Neural cell (in vitro differentiated cells): ENCODE results near the gene NOD1.

Experiments used
- POLR2AphosphoS5 ChIP-seq: IDR thresholded peaks from 2 replicates; pipeline ENCODE4 v1.6.1; 2012
- TAF1 ChIP-seq: IDR thresholded peaks from 2 replicates; pipeline ENCODE4 v1.6.1; 2012; ENCODE audit warnings: low read depth
- TF ChIP-seq, protein P1 (sequence below): fragments of 450-650 bp; IDR thresholded peaks from 2 replicates; pipeline ENCODE4 v1.5.1; 2014; ENCODE audit warnings: antibody characterized with exemption, mild to moderate bottlenecking, moderate library complexity; ENCODE audit not compliant: poor library complexity, severe bottlenecking

DNA sequence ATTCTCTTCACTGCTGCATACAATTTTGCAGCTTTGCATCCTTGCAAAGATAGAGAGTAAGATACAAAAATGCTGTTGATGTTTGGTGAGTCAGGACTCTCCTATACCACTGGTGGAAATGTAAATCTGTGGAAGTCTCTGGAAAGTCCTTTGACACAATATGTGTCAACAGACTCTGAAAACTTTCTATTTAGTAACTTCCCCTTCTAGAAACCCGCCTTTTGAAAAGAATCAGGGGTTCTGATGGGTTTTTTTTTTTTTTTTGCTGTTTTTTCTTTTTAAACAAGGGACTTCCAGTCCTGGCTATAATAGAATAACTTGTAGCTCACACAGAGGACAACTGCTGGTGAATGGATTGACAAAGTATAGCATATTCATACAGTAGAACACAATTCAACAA, 16.4 kb downstream of the NOD1 start:
- TF ChIP-seq, protein P1, sequence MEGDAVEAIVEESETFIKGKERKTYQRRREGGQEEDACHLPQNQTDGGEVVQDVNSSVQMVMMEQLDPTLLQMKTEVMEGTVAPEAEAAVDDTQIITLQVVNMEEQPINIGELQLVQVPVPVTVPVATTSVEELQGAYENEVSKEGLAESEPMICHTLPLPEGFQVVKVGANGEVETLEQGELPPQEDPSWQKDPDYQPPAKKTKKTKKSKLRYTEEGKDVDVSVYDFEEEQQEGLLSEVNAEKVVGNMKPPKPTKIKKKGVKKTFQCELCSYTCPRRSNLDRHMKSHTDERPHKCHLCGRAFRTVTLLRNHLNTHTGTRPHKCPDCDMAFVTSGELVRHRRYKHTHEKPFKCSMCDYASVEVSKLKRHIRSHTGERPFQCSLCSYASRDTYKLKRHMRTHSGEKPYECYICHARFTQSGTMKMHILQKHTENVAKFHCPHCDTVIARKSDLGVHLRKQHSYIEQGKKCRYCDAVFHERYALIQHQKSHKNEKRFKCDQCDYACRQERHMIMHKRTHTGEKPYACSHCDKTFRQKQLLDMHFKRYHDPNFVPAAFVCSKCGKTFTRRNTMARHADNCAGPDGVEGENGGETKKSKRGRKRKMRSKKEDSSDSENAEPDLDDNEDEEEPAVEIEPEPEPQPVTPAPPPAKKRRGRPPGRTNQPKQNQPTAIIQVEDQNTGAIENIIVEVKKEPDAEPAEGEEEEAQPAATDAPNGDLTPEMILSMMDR = no peak
- TF ChIP-seq POLR2AphosphoS5 = no peak
- no peak for TF ChIP-seq TAF1
